Peyer's patch (tissue), 4 donors: ENCODE results near the gene TLL2.

Experiments
- POLR2A ChIP-seq, 2 donors: fragments of 450-650 bp; IDR thresholded peaks; one replicate each; pipeline ENCODE4 v1.5.1; 2017; ENCODE audit warnings: antibody characterized with exemption in 2 of 2, mild to moderate bottlenecking in 2 of 2, moderate library complexity in 2 of 2
- TF ChIP-seq, protein P1 (sequence below), 6 experiments: fragments of 450-650 bp in 4 of 6; fragments of 200-600 bp in 2 of 6; sonication (generic) in 1 of 6; IDR thresholded peaks; one replicate each; pipeline ENCODE4 v1.5.1; 2017 to 2019; ENCODE audit warnings: antibody characterized with exemption in 6 of 6, mild to moderate bottlenecking in 3 of 6, moderate library complexity in 1 of 6

GRCh38 chr10:96387161-96387560, 126.6 kb downstream of the TLL2 start:
- TF ChIP-seq, protein P1, sequence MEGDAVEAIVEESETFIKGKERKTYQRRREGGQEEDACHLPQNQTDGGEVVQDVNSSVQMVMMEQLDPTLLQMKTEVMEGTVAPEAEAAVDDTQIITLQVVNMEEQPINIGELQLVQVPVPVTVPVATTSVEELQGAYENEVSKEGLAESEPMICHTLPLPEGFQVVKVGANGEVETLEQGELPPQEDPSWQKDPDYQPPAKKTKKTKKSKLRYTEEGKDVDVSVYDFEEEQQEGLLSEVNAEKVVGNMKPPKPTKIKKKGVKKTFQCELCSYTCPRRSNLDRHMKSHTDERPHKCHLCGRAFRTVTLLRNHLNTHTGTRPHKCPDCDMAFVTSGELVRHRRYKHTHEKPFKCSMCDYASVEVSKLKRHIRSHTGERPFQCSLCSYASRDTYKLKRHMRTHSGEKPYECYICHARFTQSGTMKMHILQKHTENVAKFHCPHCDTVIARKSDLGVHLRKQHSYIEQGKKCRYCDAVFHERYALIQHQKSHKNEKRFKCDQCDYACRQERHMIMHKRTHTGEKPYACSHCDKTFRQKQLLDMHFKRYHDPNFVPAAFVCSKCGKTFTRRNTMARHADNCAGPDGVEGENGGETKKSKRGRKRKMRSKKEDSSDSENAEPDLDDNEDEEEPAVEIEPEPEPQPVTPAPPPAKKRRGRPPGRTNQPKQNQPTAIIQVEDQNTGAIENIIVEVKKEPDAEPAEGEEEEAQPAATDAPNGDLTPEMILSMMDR (IDR thresholded peaks at IDR 0.05): no peak
- no peak for TF ChIP-seq POLR2A (IDR thresholded peaks at IDR 0.05)
